ENCODE measurements around the gene AIFM3.

The AIFM3 gene

DNA sequence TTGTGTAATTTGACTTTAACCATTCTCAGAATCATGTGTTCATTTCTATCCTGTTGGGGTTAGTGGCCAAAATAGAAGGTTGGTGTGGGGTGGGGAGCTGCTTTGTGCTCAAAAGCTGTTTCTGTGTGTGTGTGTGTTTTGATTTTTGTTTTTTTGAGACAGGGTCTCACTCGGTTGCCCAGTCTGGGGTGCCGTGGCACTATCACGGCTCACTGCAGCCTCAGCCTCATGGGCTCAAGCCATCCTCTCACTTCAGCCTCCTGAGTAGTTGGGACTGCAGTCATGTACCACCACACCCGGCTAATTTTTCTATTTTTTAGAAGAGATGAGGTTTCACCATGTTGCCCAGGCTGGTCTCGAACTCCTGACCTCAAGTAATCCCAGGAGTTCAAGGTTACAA is 18.1 kb upstream of the AIFM3 start:
- TF ChIP-seq, protein P1, sequence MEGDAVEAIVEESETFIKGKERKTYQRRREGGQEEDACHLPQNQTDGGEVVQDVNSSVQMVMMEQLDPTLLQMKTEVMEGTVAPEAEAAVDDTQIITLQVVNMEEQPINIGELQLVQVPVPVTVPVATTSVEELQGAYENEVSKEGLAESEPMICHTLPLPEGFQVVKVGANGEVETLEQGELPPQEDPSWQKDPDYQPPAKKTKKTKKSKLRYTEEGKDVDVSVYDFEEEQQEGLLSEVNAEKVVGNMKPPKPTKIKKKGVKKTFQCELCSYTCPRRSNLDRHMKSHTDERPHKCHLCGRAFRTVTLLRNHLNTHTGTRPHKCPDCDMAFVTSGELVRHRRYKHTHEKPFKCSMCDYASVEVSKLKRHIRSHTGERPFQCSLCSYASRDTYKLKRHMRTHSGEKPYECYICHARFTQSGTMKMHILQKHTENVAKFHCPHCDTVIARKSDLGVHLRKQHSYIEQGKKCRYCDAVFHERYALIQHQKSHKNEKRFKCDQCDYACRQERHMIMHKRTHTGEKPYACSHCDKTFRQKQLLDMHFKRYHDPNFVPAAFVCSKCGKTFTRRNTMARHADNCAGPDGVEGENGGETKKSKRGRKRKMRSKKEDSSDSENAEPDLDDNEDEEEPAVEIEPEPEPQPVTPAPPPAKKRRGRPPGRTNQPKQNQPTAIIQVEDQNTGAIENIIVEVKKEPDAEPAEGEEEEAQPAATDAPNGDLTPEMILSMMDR (conservative IDR thresholded peaks at IDR 0.05; ENCODE audit: low read depth), result no peak
- POLR2A ChIA-PET (ENCODE audit: low non-redundant PET), result no interaction called here
- CTCF ChIA-PET, result no interaction called here
- peak overlapping the region; percentile 23; the same call in 1 of the 2 replicates for H3K27ac ChIP-seq
- no peak for DNase-seq (ENCODE audit: low spot score)

DNA sequence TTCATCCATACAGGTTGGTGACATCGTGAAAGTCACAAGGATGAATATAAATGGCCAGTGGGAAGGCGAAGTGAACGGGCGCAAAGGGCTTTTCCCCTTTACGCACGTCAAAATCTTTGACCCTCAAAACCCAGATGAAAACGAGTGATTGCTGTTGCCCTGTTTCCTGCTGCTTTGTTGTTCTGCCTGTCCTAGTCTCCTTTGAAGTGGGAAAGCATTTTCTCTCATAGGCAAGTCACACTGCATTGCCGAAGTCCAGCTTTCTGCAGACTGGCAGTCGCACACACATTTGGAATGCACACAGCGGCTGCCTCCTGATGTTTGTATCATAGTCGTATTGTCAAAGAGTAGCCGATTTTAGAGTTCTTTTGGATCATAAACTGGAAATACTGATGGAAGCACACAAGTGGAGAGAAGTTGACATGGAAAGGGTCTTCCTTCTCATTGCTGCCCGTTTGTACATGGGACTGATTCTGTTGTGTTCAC is 17.3 kb upstream of the AIFM3 start:
- TF ChIP-seq, protein P1 (conservative IDR thresholded peaks at IDR 0.05; ENCODE audit: low read depth), result no peak
- peak overlapping the region; percentile 83 for H3K27ac ChIP-seq
- no peak for DNase-seq (ENCODE audit: low spot score)
- POLR2A ChIA-PET (ENCODE audit: low non-redundant PET), result no interaction called here
- CTCF ChIA-PET, result interaction anchor here (1.0 kb wide), 1 partner anchor 33 kb away, joined by 3 read pairs; the partner anchor contains the start of gene CRKL

DNA sequence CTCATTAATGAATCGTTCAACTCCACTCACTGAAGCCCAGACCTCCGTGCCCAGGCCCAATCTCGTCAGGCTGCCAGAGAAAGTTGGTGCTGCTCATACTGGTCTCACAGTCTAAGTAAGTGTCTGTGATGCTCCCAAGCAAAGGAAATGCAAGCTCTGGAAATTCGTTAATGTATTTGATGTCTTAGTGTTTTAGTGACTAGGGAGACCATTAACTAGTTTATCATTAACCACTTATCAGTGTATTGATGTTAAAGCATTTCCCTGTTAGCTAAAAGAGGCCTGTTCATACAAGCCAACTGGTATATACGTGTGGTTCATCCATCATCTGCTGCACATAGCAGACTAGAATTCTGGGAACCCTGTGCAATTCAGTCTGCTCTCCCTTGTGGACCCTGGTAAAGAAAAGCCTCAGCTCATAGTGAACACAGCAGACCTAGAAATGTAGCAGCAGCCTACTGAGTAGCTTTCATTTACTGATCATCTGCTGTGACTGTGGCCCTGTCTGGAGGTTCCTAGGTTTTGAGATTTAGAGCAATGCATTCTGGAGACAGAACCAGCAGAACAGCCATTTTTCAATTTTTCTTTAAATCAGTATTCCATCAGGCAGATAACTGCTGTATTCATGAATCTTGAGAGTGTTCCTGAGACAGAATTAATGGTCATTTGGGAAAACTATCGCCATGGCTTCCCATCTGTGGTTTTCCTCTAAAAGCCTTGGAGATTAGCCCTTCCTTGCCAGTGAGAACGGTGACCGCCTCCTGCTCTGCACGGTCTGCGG is 15.7 kb upstream of the AIFM3 start:
- H3K27ac ChIP-seq, result peak overlapping the region; percentile 94
- CTCF ChIA-PET, result no interaction called here
- TF ChIP-seq, protein P1 (conservative IDR thresholded peaks at IDR 0.05; ENCODE audit: low read depth), result no peak
- POLR2A ChIA-PET (ENCODE audit: low non-redundant PET), result interaction anchor here (0.5 kb wide), 1 partner anchor 106 kb away, joined by 8 read pairs; no protein-coding TSS in a partner anchor
- DNase-seq (ENCODE audit: low spot score), result no peak

DNA sequence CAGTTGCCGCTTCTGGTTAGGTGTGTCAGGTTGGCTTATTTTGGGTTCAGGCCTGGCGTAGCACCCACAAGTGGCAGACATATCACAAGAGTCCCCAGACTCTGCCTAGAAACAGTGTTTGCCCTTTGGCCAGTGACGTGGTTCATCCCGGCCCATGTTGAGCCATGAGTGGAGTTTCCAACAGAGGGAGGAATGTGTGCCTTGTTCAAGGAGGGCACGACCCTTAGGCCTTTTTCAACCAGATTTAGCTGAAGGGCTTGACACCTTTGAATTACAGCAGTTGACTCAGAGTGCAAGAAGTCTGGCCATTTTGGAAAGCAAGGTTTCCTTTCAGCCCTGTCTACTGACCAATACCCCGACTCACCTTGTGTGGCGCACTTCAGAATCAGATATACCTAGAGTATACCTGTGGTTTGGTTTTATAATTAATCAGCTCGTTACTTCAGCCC is 15.1 kb upstream of the AIFM3 start:
- CTCF ChIA-PET, result no interaction called here
- TF ChIP-seq, protein P1 (conservative IDR thresholded peaks at IDR 0.05; ENCODE audit: low read depth), result no peak
- POLR2A ChIA-PET (ENCODE audit: low non-redundant PET), result no interaction called here
- peak overlapping the region; percentile 94 for H3K27ac ChIP-seq
- no peak for DNase-seq (ENCODE audit: low spot score)

DNA sequence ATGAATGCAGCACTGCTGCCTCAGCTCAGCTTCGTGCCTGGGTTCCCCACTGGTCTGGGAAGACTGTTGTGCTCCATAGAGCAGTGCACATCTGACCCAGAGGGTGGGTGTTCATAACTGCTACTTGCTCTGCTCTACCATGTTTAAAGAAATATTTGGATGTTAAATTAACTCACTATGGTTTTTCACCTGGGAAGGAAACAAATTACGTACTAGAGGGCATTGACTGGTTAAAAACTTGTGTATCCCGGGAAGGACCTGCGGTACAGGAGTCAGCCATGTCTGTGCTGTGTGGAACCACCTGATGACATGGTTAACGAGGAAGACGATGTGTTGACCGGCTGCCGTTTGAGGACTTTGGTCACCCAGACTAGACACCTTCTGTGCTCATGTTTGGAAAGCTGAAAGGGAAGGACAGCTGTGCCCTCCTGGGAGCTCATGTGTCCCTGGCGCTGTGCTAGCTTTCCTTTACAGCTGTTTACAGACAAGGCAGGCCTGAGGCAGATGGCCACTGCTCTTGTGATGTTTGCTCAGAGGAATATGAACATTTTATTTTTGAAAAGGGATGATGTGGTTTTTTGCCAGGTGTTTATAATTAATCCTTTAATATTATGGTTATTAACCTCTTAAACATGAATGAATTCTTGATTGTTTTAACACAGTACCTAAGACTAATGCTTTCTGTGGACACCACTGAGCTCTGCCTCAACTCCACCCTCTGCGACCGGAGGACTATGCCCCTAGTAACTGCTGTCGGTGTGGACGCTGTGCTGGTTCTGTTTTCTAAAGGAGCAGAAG is 14.3 kb upstream of the AIFM3 start:
- peak overlapping the region; percentile 94 for H3K27ac ChIP-seq
- no peak for DNase-seq (ENCODE audit: low spot score)
- ChIA-PET POLR2A (ENCODE audit: low non-redundant PET) (no interaction called here), CTCF (interaction anchor here (0.6 to 0.7 kb wide), 2 partner anchors 14 to 68 kb away, joined by 3 read pairs; no protein-coding TSS in a partner anchor)
- TF ChIP-seq, protein P1 (conservative IDR thresholded peaks at IDR 0.05; ENCODE audit: low read depth), result no peak

DNA sequence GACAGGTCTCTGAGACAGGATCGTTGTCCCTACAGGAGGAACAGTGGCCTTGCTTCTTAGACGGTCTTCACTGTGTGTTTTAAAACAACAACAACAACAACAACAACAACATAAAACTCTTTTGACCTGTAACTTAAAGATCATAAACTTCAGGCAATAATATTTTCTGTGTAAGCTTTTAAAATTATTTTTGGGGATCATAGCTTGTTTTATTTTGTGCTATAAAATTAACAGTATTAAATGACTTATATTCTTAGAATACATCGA is 13.8 kb upstream of the AIFM3 start:
- H3K27ac ChIP-seq, result peak overlapping the region; percentile 94
- TF ChIP-seq, protein P1 (conservative IDR thresholded peaks at IDR 0.05; ENCODE audit: low read depth), result no peak
- ChIA-PET POLR2A (ENCODE audit: low non-redundant PET) (no interaction called here), CTCF (interaction anchor here (0.6 to 0.7 kb wide), 2 partner anchors 14 to 68 kb away, joined by 3 read pairs; no protein-coding TSS in a partner anchor)
- DNase-seq (ENCODE audit: low spot score), result no peak
